Neural crest cell (in vitro differentiated cells): Measurements from ENCODE around the gene FOXL1. TPM values are rescaled to one million over a fixed set of nuclear protein-coding genes. Genes with fewer than 3 reads are reported as not detected.

Experiments used
- DNase-seq: peaks from one replicate; pipeline ENCODE4 v3.0.0; 2021; ENCODE audit warnings: low read depth, mixed read lengths, low spot score
- H3K27ac Mint-ChIP-seq: one replicate; pipeline ENCODE4 v1.8.0; 2021; ENCODE audit warnings: mild to moderate bottlenecking, mixed read lengths; ENCODE audit not compliant: unreplicated experiment
- H3K27me3 Mint-ChIP-seq: 2 replicates; pipeline ENCODE4 v1.8.0; 2021; ENCODE audit warnings: low read depth, mild to moderate bottlenecking, mixed read lengths
- H3K36me3 Mint-ChIP-seq: 2 replicates; pipeline ENCODE4 v1.8.0; 2021; ENCODE audit warnings: low read depth, mild to moderate bottlenecking, mixed read lengths
- H3K4me1 Mint-ChIP-seq: 2 replicates; pipeline ENCODE4 v1.8.0; 2021; ENCODE audit warnings: mixed read lengths
- H3K4me3 Mint-ChIP-seq: one replicate; pipeline ENCODE4 v1.8.0; 2021; ENCODE audit warnings: mild to moderate bottlenecking, mixed read lengths
- H3K9me3 Mint-ChIP-seq: 2 replicates; pipeline ENCODE4 v1.8.0; 2021; ENCODE audit warnings: mixed read lengths
- CTCF ChIP-seq: fragments of 200-600 bp; sonication (generic); conservative IDR thresholded peaks from 2 replicates; pipeline ENCODE4 v1.5.0; 2021; ENCODE audit warnings: antibody characterized with exemption, mild to moderate bottlenecking
- total RNA-seq: library from RNA; stranded (reverse); gene quantifications from 2 replicates; pipeline ENCODE4 v1.2.1, GENCODE V29; 2021

The FOXL1 gene
- total RNA-seq, 1 donor from 2014 or later = 0.09 TPM

- no peak overlapping the region for H3K4me3 Mint-ChIP-seq
- no peak for DNase-seq
- no peak for TF ChIP-seq CTCF
- no peak overlapping the region for H3K27ac Mint-ChIP-seq
- H3K36me3 Mint-ChIP-seq = no peaks in the 10 kb centered on the region
- H3K27me3 Mint-ChIP-seq = peaks cover 38% of the 10 kb centered on the region
- peaks cover 14% of the 10 kb centered on the region for H3K4me1 Mint-ChIP-seq
- H3K9me3 Mint-ChIP-seq = no peaks in the 10 kb centered on the region
Measured at GRCh38 chr16:86597126-86597879, 19.0 kb downstream of the FOXL1 start.

- Mint-ChIP-seq H3K27me3 (peaks cover 35% of the 10 kb centered on the region), H3K27ac (no peak overlapping the region), H3K9me3 (no peaks in the 10 kb centered on the region), H3K4me1 (peaks cover 12% of the 10 kb centered on the region), H3K36me3 (no peaks in the 10 kb centered on the region), H3K4me3 (no peak overlapping the region)
- TF ChIP-seq CTCF = no peak
- no peak for DNase-seq
Measured at GRCh38 chr16:86597880-86598606, 19.7 kb downstream of the FOXL1 start.

- no peak for DNase-seq
- Mint-ChIP-seq H3K4me1 (peaks cover 5% of the 10 kb centered on the region), H3K27ac (no peak overlapping the region), H3K9me3 (no peaks in the 10 kb centered on the region), H3K27me3 (peaks cover 27% of the 10 kb centered on the region), H3K4me3 (no peak overlapping the region), H3K36me3 (no peaks in the 10 kb centered on the region)
- TF ChIP-seq CTCF = no peak
Measured at GRCh38 chr16:86598607-86599565, 20.5 kb downstream of the FOXL1 start.

- H3K4me3 Mint-ChIP-seq = no peak overlapping the region
- no peak overlapping the region for H3K27ac Mint-ChIP-seq
- no peak for DNase-seq
- TF ChIP-seq CTCF = no peak
- H3K27me3 Mint-ChIP-seq = peaks cover 13% of the 10 kb centered on the region
- H3K36me3 Mint-ChIP-seq = no peaks in the 10 kb centered on the region
- no peaks in the 10 kb centered on the region for H3K4me1 Mint-ChIP-seq
- H3K9me3 Mint-ChIP-seq = no peaks in the 10 kb centered on the region
Measured at GRCh38 chr16:86601356-86601755, 23.0 kb downstream of the FOXL1 start.

- no peak for DNase-seq
- Mint-ChIP-seq H3K36me3 (no peaks in the 10 kb centered on the region), H3K27ac (no peak overlapping the region), H3K4me1 (no peaks in the 10 kb centered on the region), H3K27me3 (peaks cover 13% of the 10 kb centered on the region), H3K9me3 (no peaks in the 10 kb centered on the region), H3K4me3 (no peak overlapping the region)
- no peak for TF ChIP-seq CTCF
Measured at GRCh38 chr16:86602521-86602920, 24.2 kb downstream of the FOXL1 start.
